A549 treated with AZD2906 at 1 μM for 4 hours (cell line): ENCODE results near the gene ALDH1L1. TPM values are rescaled to one million over a fixed set of nuclear protein-coding genes. Genes with fewer than 3 reads are reported as not detected.

Experiments used
- total RNA-seq: library from RNA; stranded (reverse); fragments of 200-300 nt; extraction: Qiagen RNA extraction; gene quantifications from 5 replicates; pipeline ENCODE4 v1.2.3, GENCODE V29; 2022

Gene ALDH1L1
- 0.18 to 0.36 TPM (median 0.23 TPM) in 5 replicates for total RNA-seq

DNA sequence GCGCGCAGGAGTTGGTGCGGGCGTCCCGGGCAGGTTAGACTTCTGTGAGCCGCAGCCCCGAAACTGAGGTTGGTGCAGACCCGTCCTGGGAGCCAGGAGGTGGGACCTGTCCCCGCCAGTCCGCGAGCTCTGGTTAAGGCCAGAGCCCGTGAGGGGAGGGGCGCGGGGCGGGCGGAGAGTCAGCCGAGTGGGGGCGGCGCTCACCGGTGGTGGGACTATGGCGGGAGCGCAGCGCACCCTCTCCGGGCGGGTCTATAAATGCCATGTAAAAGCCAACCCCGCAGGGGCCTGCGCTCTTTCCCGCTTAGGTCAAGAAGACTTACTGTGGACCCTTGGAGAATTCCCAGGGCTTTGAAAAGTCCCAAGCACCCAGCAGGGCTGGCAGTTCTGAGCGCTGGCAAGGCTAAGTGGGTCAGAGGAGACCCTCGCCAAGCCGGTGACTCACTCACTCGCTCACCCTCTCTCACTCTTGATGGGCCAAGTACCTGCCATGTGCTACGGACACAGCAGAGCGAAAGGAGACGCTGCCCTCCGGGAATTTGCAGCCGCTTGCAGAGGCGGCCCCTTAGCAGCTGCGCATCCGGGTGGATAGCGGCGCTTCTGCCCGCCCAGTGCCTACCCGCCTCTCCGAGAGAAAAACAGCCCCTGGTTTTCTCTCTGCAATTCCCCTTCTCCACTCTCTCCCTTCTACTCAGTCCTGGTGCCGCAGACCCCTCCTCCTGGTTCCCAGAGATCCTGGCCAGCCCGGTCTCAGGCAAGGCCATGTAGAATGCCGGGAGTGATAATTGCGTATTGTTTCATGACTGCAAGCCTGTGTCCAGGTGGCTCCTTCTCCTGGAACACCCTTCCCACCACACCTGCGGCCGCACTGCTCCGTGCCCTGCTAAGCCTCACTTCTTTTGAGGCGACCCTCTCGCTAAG is at the start of gene ALDH1L1:
Gene ALDH1L1 (minus strand): TSS at position 110 of the 921 bp plus-strand sequence. CDS start 19,607 bp downstream, outside the sequence.

DNA sequence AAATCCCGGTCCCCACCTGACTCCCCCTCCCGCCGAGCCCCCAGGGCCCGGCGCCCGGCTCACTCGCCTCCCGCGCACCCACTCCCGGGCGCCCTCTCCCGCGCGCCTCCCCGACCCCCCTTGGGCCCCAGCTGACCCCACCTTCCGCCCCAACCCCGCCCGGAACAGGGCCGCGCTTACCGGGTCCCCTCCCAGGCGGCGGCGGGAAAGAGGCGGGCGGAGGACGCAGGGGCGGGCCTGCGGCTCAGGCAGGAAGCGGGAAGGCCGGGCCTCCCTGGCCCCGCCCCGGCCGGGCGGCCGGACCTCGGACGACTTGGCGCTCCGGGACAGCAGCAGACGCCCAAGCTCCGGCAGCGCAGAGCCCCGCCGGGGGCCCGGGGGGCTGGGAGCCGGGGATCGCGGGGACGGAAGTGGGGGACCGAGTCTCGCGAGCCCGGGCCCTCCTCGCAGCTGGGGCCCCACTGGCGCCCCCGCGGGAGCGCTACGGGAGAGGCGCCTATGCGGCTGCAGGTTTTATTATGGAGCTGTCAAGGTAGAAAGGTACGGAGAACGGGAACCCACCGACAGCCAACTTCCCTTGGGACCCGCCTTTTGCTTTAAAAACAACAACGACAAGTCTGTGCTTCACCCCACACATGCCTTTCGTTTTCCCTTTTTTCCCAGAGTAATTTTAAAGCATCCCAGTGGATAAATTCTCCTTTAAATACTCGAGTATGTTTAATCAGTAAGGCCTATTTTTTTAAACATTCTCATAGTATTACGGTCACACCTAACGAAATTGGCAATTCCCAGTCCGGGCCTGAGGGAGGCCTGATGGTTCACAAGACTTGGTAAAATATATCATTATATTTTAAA is 96.2 kb downstream of the ALDH1L1 start, which contains the start of gene SLC41A3:
Gene SLC41A3 (minus strand): TSS at position 212 of the 855 bp plus-strand sequence. CDS start 15,905 bp downstream, outside the sequence.

Other genes with a start within 250 kb of the ALDH1L1 start
- gene ROPN1B, start 211.4 kb downstream of the ALDH1L1 start, total RNA-seq: not detected in 5 replicates
- 25.4 to 27.2 TPM (median 26.1 TPM) in 5 replicates for gene SLC41A3, start 96.5 kb downstream of the ALDH1L1 start, total RNA-seq
- gene KLF15, start 176.8 kb upstream of the ALDH1L1 start, total RNA-seq: 1.4 to 1.9 TPM (median 1.6 TPM) in 5 replicates
- gene CFAP100, start 214.3 kb upstream of the ALDH1L1 start, total RNA-seq: not detected in 5 replicates